ENCODE data around the gene ELL.

DNA sequence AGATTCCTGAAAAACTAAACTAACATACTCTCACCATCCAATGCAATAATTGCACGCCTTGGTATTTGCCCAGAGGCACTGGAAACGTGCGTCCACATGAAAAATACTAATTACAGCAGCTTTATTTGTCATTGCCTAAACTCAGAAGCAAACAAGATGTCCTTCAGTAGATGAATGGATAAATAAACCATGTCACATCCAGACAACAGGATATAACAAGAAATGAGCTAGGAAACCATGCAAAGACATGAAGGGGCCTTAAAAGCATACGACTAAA, 25.0 kb downstream of the ELL start:
- TF ChIP-seq, protein P1, sequence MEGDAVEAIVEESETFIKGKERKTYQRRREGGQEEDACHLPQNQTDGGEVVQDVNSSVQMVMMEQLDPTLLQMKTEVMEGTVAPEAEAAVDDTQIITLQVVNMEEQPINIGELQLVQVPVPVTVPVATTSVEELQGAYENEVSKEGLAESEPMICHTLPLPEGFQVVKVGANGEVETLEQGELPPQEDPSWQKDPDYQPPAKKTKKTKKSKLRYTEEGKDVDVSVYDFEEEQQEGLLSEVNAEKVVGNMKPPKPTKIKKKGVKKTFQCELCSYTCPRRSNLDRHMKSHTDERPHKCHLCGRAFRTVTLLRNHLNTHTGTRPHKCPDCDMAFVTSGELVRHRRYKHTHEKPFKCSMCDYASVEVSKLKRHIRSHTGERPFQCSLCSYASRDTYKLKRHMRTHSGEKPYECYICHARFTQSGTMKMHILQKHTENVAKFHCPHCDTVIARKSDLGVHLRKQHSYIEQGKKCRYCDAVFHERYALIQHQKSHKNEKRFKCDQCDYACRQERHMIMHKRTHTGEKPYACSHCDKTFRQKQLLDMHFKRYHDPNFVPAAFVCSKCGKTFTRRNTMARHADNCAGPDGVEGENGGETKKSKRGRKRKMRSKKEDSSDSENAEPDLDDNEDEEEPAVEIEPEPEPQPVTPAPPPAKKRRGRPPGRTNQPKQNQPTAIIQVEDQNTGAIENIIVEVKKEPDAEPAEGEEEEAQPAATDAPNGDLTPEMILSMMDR (IDR thresholded peaks at IDR 0.05; ENCODE audit: extremely low read depth in 1 of 2, insufficient read depth in 1 of 2, low read depth in 1 of 2, low read length in 2 of 2) = no peak
- TF ChIP-seq POLR2A (IDR thresholded peaks at IDR 0.05; ENCODE audit: low read depth, low read length) (no peak), EZH2 (IDR thresholded peaks at IDR 0.05; ENCODE audit: borderline replicate concordance, low read depth, low read length, severe bottlenecking) (no peak), POLR2AphosphoS5 (IDR thresholded peaks at IDR 0.05; ENCODE audit: insufficient read depth, low read depth, low read length) (no peak)
